HCT116 (cell line): Measurements from ENCODE around the gene UQCC2.

Source experiments
- EZH2 ChIP-seq: fragments of 200-600 bp; sonication (generic); IDR thresholded peaks from 2 replicates; pipeline ENCODE4 v1.6.1; 2017; ENCODE audit warnings: antibody characterized with exemption, mixed run types
- POLR2A ChIP-seq: IDR thresholded peaks from 2 replicates; pipeline ENCODE4 v1.7.0; 2011; ENCODE audit warnings: borderline replicate concordance; ENCODE audit not compliant: insufficient read depth, insufficient read length; ENCODE audit errors: extremely low read depth
- POLR2AphosphoS5 ChIP-seq: IDR thresholded peaks from 2 replicates; pipeline ENCODE4 v1.6.1; 2011; ENCODE audit warnings: mild to moderate bottlenecking, low read depth, low read length, moderate library complexity
- RAD21 ChIP-seq: IDR thresholded peaks from 2 replicates; pipeline ENCODE4 v1.6.1; 2012; ENCODE audit warnings: low read depth, mild to moderate bottlenecking
- SRF ChIP-seq: IDR thresholded peaks from 2 replicates; pipeline ENCODE4 v1.6.1; 2012; ENCODE audit warnings: low read depth
- TCF7L2 ChIP-seq: IDR thresholded peaks from 2 replicates; pipeline ENCODE4 v1.7.0; 2011; ENCODE audit warnings: borderline replicate concordance, inconsistent platforms; ENCODE audit not compliant: insufficient read depth, insufficient read length; ENCODE audit errors: extremely low read depth
- ZFX ChIP-seq: fragments of 450-650 bp; IDR thresholded peaks from 2 replicates; pipeline ENCODE4 v1.6.1; 2017
- TF ChIP-seq, protein P1 (sequence below), 3 experiments: fragments of 200-600 bp in 1 of 3; sonication (generic) in 1 of 3; IDR thresholded peaks in 2 of 3; conservative IDR thresholded peaks in 1 of 3; 2 replicates each; pipeline ENCODE4 v1.5.1; 2012 to 2017; ENCODE audit warnings: low read depth in 2 of 3, low read length in 2 of 3, antibody characterized with exemption in 1 of 3, borderline replicate concordance in 1 of 3, control low read depth in 1 of 3, mild to moderate bottlenecking in 1 of 3, mixed read lengths in 1 of 3, mixed run types in 1 of 3, moderate library complexity in 1 of 3; ENCODE audit not compliant: insufficient read depth in 1 of 3

DNA sequence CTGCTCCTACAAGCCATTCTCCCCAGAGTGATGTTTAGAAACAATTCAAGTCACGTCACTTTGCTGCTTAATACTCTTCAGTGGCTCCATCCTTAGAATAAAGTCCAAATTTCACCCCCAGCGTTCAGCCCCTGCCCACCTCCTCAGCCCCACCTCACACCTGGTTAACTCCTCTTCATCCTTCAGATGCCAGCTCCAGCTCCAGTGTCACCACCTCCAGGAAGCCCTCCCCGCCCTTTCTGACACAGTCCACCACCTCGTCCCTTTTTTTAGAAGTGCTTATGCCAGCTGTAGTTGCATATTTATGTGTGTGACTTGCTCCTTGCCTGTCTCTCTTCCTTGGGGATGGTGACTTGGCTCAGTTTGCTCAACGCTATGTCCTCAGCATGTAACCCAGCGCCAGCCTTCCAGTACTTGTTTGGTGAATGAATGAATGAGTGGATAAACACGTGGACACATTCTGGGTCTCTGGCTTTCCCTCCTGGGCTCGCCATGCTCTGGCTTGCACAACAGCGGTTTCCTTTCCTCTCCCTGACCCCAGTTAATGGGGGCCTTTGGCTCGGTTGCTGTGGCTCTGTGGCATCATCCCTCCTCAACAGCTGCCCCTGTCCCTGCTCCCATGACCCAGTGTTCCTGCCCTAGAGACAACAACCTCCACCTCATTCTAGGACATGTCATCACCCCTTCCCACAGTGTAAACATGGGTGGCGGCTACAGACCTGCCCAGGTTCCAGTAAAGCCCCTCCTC is 38.9 kb upstream of the UQCC2 start:
- TF ChIP-seq RAD21 (no peak), ZFX (no peak), POLR2A (no peak), EZH2 (no peak), SRF (no peak), TCF7L2 (no peak), POLR2AphosphoS5 (no peak)
- TF ChIP-seq, protein P1, sequence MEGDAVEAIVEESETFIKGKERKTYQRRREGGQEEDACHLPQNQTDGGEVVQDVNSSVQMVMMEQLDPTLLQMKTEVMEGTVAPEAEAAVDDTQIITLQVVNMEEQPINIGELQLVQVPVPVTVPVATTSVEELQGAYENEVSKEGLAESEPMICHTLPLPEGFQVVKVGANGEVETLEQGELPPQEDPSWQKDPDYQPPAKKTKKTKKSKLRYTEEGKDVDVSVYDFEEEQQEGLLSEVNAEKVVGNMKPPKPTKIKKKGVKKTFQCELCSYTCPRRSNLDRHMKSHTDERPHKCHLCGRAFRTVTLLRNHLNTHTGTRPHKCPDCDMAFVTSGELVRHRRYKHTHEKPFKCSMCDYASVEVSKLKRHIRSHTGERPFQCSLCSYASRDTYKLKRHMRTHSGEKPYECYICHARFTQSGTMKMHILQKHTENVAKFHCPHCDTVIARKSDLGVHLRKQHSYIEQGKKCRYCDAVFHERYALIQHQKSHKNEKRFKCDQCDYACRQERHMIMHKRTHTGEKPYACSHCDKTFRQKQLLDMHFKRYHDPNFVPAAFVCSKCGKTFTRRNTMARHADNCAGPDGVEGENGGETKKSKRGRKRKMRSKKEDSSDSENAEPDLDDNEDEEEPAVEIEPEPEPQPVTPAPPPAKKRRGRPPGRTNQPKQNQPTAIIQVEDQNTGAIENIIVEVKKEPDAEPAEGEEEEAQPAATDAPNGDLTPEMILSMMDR (IDR thresholded peaks at IDR 0.05 in 2 of 3, conservative IDR thresholded peaks at IDR 0.05 in 1 of 3; ENCODE audit: borderline replicate concordance in 1 of 3, insufficient read depth in 1 of 3, low read depth in 2 of 3, low read length in 2 of 3) = no peak
